HuH-7.5 (cell line): ENCODE data around the gene PXDC1.
"Not testable (repeated sequence)": the region's sequence is repeated elsewhere in the genome, so short reads cannot be mapped to it uniquely, and the experiment has no call there.

Experiments used
- DNase-seq: peaks from one replicate; pipeline ENCODE4 v3.0.0; 2011; ENCODE audit warnings: low spot score

PXDC1 gene

DNA sequence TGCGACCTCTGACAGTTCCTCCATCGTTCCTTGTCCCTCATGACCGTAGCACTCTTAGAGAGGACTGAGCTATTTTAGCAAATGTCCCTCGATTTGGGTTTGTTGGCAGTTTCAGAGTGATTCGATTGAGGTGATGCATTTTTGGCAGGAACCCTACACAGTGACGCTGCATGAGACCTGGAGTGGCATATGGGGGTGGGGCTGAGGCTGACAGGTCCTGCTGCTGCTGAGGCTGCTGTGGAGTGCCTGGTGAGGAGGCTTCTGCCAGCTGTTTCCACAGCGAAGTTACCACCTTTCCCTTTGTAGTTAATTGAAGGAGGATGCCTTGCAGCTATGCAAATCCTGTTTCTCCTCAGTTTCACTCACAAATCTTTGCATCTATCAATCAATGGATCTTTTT lies 19.8 kb downstream of the PXDC1 start:
- DNase-seq = no peak

DNA sequence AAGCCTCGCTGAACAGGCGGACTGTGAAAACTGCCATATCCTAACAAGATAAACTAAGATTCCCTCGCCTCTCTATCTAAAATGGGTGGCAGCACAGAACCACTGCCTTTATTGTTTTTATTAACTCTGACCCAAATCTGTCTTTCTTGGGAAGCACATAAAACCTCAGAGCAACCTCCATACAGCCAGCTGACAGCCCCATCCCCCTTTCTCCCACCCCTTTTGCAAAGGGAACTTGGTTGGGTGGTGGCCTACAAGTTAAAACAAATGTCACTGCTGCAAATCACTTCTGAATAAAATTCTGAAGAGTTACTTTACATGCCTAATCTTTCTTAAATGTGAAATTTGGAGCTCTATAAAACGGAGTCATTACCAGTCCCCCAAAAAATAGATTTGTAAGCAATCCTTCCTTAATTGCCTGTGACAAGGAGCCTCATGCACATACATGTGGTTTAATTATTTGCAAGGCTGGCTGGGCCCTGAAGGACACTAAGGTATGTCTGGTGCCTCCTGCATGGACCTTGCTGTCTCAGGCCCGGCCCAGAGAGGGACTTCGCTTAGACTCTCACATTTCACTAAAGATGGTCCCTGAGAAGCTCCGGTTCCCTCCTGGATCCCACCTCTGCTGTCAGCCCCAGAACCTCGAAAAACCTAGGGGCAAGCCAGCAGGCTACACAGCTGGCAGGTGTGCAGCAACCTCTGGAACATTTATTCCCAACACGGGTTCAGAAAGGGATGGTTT lies 21.7 kb downstream of the PXDC1 start:
- DNase-seq = no peak

DNA sequence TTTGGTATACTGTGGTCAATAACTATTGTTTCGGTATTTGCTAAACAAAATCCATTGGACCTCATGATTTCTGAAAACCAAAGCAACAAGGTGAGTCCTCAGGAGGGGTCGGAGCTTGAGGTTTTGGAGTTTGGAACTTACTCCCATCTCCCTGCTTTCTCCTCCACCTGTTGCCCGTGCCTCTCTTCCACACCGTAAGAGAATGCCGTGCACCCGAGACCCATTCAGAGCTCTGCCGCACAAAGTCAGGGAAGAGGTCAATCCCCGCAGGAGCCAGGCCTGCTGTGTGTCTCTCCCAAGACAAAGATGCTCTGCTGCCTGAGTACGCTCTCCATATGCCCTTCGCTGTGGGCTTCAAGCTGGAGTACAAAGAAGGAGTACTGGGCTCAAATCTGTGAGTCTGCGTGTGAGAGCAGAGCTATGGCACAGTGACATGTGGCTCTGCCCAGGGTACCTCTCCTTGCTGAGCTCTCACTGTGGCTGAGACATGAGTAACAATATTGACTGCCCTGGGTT lies 23.9 kb downstream of the PXDC1 start:
- no peak for DNase-seq

DNA sequence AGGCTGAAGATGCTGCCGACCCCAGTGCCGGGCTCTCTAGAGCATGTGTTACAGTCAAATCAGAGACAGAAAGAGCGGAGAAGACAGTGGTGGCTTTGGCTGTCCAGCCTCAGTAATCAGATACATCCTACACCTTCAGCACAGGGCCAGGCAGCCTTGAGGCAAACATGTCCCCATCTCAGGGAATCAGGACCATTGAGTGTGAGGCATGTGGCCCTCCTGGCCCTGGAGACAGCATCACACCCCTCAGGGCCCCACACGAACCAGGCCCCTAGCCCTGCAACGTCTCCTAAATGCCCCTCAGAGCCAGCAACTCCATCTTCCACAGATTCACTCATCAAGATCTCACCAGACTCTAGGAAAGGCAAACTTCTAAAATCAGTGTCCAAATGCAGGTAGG lies 24.5 kb downstream of the PXDC1 start:
- DNase-seq = no peak

GRCh38 chr6:3726421-3726820 lies 25.1 kb downstream of the PXDC1 start:
- no peak for DNase-seq

DNA sequence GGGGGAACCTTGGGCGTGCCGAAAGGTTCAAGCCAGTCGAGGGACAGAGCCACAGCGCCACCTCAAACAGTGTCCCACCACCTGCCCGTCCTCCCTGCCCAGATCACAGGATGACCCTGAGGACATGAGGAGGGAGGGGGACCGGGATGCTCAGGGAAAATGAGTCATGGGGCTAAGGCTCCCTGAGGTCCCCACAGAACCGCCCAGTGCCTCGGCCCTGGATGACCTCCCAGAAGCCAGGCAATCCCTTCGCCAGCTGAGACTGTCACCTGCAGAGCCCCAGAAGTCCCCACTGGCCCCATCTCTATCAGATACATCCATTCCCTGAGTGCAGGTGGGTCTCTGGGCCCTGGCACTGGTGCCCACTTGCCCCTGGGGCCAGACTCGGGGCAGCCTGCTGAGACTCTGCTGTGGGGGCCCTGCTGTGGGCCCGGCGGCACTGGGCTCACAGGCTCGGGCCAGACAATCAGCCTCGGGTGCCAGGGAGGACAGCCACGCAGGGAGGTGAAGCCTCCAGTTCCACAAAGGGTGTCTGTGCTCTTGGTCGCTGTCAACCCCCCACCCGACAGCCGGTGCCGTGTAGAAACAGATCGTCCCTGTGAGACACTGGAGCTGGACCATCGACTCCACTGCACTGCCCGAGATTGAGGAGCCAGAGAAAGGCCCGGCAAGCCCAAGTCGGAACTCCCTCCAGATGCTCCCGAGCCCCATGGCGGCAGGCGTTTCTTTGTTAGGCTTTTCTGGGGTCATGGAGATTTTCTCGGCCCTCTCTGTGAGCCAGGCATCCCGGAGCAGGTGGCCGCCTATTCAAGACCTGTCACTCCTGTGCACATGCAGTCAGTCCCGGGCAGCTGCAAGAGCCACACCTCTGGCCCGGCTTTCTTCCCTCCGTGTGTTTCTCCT lies 26.1 kb downstream of the PXDC1 start:
- DNase-seq = no peak

- no peak for DNase-seq
Measured at GRCh38 chr6:3724451-3725144, 26.9 kb downstream of the PXDC1 start.

DNA sequence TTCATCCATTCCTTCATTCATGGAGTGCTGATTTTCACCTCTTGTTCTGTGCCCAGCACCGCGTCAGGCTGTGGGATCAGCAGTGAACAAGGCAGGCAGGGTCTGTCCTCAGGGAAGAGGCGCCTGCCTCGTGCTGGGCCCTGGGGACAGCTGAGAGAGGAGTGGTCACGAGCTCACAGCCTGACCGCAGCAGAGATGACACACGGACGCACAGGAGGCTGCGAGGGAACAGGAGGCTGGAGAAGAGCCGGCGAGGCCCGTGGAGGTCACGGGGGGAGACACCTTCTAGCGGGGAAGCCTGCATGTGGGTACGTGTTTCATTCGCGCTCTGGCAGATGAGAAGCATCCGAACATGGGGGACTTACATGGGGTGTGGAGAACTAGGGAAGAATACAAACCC lies 27.5 kb downstream of the PXDC1 start:
- no peak for DNase-seq

DNA sequence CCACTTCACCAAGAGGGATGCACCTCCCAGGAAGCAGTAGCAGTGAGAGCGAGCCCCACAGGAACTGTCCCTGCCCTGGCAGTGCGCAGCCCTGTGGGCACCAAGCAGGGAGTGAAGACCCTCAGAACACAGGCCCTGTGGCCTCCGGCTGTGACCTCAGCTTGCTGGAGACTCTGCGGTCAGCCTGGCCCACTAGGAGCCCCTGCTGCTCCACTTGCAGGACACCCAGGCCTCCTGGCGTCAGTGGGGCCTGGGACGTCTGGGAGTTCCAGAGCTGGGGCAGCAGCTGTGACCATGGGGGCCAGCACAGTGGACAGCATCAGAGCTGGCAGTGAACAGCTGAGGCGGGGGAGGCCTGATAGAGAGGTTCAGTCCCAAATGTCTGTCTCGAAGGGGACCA lies 28.3 kb downstream of the PXDC1 start:
- no peak for DNase-seq

- no peak for DNase-seq
Measured at GRCh38 chr6:3722785-3723184, 28.7 kb downstream of the PXDC1 start.

- DNase-seq = no peak
Measured at GRCh38 chr6:3721810-3722621, 29.5 kb downstream of the PXDC1 start.

GRCh38 chr6:3720770-3721169 lies 30.7 kb downstream of the PXDC1 start:
- not testable (repeated sequence) for DNase-seq

- no peak for DNase-seq
Measured at GRCh38 chr6:3719462-3720308, 31.8 kb downstream of the PXDC1 start.

GRCh38 chr6:3718407-3718806 lies 33.1 kb downstream of the PXDC1 start:
- no peak for DNase-seq

DNA sequence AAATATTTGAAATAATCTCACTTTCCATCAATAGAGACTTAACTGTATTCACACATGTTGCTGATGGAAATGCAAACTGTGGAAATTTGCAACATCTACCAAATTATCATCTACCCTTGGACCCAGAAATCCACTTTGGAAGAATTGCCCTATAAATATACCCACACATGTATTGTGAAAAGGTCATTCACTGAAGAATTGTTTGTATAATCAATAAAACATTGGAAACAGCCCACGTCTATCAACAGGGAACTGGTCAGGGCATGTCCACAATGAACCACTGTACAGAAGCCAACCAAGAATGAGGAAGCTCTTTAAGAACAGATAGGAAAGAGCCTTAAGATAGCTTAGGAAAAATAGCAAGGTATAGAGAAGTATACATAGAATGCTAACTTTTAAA lies 36.2 kb downstream of the PXDC1 start:
- DNase-seq = no peak

DNA sequence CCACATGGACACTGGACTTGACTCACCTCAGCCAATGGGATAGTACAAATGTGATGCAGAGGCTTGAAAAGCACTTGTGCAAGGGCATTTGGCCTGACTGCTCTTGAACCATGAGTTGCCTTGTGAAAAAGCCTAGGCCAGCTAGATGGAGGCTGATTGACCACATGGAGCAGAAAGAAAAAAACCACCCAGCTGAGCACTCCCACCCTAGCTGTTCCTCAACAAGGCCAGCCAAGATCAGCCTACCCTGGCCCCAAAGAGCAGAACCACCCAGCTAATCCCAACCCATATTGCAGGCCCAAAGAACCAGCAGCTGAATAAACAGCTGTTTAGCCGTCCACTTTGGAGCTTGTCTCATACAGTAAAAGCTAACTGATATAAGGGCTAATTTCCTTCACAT lies 36.7 kb downstream of the PXDC1 start:
- DNase-seq = no peak

- no peak for DNase-seq
Measured at GRCh38 chr6:3714111-3714510, 37.4 kb downstream of the PXDC1 start.

DNA sequence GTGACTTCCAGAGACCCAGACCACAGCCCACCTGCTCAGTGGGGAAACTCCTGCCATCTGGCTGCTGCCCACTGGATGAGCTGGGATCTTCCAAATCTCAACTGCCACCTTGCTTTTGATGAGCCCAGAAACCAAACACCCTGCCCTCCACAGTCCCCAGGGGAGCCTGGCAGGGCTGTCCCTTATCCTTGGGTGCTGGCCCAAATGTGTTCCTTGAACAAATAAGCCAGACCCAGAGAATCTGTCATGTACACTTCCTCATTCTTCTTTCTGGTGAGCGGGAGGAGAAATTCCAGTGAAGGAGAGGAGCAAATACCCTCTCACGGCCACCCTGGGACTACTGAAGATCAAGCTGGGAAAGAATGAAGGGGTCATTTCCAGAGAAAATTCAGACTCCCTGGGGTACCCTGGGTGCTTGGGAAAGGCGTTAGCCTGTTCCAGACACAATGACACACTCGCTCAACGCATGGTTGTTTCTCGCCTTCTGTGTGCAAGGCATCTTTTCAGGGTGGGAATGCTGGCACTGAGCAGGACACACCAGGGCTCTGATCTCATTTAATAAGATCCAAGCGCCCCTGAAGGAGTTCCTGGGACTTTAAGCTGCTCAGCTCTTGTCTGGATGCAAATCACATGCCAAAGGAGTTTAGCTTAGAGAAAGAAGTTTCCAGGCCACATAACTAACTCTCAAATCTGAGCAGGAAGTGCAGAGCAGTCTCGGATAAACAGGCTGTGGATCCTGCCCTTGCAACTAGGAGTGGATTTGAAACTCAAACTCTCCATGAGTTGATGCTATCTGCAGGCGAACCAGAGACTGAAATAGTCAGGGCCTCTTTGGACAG lies 38.5 kb downstream of the PXDC1 start:
- no peak for DNase-seq

DNA sequence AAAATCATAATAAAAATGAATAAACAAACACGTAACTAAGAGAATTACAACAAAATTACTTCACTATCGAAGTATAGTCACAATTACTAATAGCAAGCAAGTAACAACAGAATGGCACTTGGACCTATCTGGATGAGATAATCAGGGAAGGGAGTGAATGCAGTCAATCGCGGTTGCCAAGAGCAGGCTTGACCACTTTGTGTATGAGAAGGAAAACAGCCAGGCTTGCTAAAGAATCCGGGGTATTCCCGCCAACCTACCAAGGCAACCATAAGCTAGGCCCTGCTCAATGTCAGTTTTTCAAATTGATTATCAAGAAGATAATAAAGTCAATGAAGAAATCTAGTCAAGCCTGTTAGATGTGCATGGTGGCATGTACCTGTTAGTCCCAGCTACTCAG lies 39.7 kb downstream of the PXDC1 start:
- DNase-seq = no peak

DNA sequence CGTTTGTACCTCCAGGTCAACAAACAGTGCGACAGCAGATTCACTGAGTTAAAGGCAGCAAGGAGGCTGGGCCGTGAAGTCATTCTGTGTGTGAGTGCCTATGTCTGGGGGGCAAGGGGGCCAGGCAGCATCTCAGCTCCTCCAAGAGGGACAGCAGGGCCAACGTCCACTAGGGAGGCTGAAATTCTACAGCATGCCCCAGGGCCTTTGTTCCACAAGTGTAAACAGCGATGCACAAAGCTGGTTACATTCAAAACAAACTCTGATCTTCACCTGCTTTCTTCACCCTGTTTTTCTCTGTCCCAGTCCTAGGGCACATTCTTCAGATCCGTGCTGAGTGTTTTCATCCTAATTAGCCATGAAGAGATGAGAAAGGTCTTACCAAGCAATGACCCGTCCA lies 41.1 kb downstream of the PXDC1 start:
- DNase-seq = no peak
